ENCODE measurements around the gene CXCR3.

The CXCR3 gene

GRCh38 chrX:71618303-71618721, at the start of gene CXCR3:
CXCR3 (minus strand) TSS chrX:71618511; CDS start chrX:71618449, 62 bp downstream.
- ChIA-PET CTCF (no interaction called here), POLR2A (no interaction called here)
- no peak within 1 kb of the TSS for H3K4me3 ChIP-seq (ENCODE audit: low read depth, low read length)
- TF ChIP-seq CTCF (IDR thresholded peaks at IDR 0.05; ENCODE audit: insufficient read depth, low read length, missing control alignments): no peak
- no peak for DNase-seq (ENCODE audit: low read depth, low spot score)

- ChIA-PET POLR2A (no interaction called here), CTCF (interaction anchor here (0.8 kb wide), 1 partner anchor 10 kb away, joined by 3 read pairs; no protein-coding TSS in a partner anchor)
- no peak for TF ChIP-seq CTCF (IDR thresholded peaks at IDR 0.05; ENCODE audit: insufficient read depth, low read length, missing control alignments)
- no peak within 1 kb of the TSS for H3K4me3 ChIP-seq (ENCODE audit: low read depth, low read length)
- DNase-seq (ENCODE audit: low read depth, low spot score): no peak
Observed at GRCh38 chrX:71667328-71668247, 49.3 kb upstream of the CXCR3 start, which contains the start of gene LOC101059915. LOC101059915 (plus strand) TSS chrX:71667546.

GRCh38 chrX:71666240-71667223, 48.2 kb upstream of the CXCR3 start:
- no peak for TF ChIP-seq CTCF (IDR thresholded peaks at IDR 0.05; ENCODE audit: insufficient read depth, low read length, missing control alignments)
- POLR2A ChIA-PET: no interaction called here
- no peak overlapping the region for H3K4me3 ChIP-seq (ENCODE audit: low read depth, low read length)
- CTCF ChIA-PET: no interaction called here
- DNase-seq (ENCODE audit: low read depth, low spot score): no peak

- no peak for DNase-seq (ENCODE audit: low read depth, low spot score)
- POLR2A ChIA-PET: no interaction called here
- CTCF ChIA-PET: no interaction called here
- no peak overlapping the region for H3K4me3 ChIP-seq (ENCODE audit: low read depth, low read length)
- no peak for TF ChIP-seq CTCF (IDR thresholded peaks at IDR 0.05; ENCODE audit: insufficient read depth, low read length, missing control alignments)
Observed at GRCh38 chrX:71665747-71666146, 47.4 kb upstream of the CXCR3 start.

GRCh38 chrX:71664889-71665491, 46.7 kb upstream of the CXCR3 start:
- no peak for DNase-seq (ENCODE audit: low read depth, low spot score)
- CTCF ChIA-PET: no interaction called here
- POLR2A ChIA-PET: no interaction called here
- H3K4me3 ChIP-seq (ENCODE audit: low read depth, low read length): no peak overlapping the region
- TF ChIP-seq CTCF (IDR thresholded peaks at IDR 0.05; ENCODE audit: insufficient read depth, low read length, missing control alignments): no peak

Data from AG04449 (cell line).